Raji (cell line): ENCODE measurements around the gene NANP.

ENCODE experiments used
- POLR2A ChIP-seq: IDR thresholded peaks from 2 replicates; pipeline ENCODE4 v1.6.1; 2011; ENCODE audit warnings: low read depth, low read length, control low read depth; ENCODE audit not compliant: insufficient read depth

NANP gene, protein sequence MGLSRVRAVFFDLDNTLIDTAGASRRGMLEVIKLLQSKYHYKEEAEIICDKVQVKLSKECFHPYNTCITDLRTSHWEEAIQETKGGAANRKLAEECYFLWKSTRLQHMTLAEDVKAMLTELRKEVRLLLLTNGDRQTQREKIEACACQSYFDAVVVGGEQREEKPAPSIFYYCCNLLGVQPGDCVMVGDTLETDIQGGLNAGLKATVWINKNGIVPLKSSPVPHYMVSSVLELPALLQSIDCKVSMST

DNA sequence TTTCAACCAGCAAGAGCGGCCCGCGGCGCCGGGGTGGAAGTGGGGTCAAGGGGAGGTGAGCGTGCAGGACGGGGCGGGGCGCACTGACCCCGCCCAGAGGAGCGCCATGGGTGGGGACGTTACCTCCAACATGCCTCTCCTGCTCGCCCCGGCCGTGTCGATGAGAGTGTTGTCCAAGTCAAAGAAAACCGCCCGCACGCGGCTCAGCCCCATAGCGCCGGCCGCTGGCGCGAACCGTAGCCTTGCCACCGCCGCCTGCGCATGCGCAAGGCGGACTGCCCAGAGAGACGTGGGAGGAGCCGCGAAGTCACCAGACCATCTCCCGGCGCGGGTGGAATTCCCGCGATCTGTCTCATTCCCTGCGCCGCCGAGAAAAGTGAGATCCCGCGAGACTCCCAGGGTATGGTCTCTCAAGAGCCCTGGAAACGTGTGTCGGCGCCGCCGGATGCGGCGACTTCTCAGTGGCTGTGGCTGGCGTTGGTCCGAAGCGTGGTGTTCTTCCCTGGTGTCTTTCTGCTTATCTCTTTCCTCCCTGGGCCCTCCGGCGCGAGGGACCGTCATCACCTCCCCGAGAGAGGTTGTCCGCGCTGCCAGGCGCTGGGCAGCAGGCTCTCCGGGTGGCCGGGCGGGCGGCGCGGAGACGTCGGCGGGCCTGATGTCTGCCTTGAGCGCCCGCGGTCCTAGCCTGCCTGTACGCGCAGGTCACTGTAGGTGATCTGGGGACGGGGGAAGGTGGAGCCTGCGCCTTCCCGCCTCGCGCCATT lies at the start of gene NANP:
TSS of gene NANP (minus strand) at position 279 of the 764 bp plus-strand sequence. CDS start at position 213, 66 bp downstream.
- peak; percentile 80 for TF ChIP-seq POLR2A

DNA sequence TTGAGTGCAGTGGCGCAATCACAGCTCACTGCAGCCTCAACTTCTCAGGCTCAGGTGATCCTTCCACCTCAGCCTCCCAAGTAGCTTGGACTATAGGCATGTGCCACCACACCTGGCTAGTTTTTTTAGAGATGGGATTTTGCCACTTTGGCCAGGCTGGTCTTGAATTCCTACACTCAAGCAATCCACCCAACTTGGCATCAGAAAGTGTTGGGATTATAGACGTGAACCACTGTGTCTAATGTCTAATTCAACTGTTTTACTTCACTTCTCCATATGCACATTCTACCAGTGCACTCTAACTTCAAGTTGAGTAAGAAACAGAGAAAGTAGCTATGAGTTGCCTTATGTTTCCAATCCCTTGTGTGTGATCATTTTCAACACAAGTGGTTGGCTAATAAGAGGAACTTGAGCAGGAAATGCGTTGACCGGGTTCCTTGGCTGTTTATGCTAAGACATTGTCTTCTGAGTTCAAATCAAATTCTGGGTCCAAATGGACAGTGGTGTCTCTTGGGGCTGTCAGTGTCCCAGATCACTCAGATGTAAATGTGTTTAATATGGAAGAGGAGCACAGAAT lies 48.9 kb upstream of the NANP start:
- TF ChIP-seq POLR2A, result no peak

DNA sequence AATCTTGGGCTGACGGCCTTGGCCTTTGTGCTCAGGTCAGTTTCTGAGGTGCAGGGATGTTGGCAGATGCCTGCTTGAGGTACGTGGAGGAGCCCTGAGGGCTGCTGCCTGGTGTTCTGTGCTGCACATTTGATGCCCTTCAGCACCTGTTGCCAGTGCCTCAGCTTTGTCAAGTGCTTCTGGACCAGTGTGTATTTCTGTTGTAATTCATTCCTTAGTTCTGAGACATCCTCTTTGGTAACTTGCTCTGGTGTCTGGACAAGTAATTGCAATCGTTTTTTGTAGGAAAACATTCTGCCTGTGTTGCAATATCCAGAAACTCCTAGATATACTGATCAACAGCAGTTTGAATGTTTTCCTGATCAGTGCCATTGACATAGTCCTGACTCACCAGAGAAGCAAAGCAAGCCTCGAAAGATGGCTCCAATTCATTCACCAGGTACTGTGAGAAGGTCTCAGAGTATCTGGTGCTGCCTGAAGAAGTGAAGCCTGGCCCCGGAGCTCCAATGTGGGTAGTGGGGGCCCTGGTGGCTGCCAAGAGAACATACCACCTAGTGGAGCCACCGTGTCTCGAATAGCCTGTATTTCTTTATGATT lies 46.1 kb upstream of the NANP start:
- TF ChIP-seq POLR2A, result no peak

DNA sequence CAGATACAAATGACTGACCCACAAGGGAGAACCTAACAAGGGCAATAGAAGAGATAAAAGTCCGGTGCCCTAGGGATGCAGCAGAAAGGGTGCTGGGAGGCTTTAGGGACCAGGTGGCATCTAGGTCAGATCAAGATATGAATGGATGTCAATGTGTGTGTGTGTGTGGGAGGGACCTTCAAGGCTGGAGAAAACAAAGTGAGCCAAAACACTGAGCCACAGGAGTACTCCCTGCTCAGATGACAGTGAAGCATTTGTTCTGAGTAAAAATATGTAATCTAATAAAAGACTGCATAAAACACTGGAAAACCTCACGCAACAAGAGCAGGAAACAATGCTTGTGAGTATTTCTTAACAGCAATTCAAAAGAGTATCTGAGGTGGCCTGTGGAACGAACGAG lies 44.6 kb upstream of the NANP start:
- TF ChIP-seq POLR2A, result no peak

DNA sequence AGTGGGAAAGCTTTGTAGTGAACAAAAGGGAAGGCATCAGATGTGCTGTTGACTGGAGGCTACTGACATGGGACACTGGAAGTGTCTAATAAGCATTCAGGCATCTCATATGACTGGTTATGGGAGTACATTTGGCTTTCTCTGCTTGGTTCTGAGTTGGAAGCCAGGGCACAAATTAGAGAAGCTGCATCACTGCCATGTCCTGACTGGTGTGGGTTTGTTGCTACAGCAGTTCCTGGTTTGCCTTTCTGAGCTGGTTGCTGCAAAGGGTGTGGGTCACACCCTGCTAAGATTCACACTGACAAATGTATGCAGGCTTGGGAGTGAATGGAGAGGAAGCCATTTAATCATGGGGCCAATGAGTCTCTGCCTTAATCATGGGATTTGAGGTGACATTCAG lies 36.2 kb upstream of the NANP start:
- no peak for TF ChIP-seq POLR2A

DNA sequence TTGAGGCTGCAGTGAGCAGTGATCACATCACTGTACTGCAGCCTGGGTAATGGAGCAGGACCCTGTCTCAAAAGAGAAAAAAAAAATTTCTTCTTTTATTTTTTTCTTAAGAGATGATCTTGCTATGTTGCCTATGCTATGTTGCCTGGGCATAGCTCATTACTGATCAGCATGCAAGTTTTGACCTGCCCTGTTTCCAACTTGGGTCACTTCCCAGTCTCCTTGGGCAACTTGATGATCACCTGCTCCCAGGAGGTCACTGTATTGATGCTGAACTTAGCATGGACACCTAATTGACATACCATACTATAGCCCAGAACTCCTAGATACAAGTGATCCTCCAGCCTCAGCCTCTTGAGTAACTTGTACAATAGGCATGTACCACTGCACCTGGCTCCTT lies 30.7 kb upstream of the NANP start:
- TF ChIP-seq POLR2A, result no peak

DNA sequence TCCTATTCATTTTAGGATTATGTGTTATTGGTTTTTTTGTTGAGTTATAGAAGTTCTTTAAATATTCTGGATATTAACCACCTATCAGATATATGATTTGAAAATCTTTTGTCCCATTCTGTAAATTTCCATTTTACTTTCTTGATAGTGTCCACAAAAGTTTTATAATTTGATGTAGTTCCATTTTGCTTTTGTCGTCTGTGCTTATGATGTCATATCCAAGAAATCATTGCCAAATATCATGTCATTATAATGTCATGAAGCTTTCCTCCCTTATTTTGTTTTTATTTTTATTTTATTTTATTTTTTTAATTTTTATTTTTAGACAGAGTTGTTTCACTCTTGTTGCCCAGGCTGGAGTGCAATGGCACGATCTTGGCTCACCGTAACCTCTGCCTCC lies 21.0 kb upstream of the NANP start:
- TF ChIP-seq POLR2A, result no peak

DNA sequence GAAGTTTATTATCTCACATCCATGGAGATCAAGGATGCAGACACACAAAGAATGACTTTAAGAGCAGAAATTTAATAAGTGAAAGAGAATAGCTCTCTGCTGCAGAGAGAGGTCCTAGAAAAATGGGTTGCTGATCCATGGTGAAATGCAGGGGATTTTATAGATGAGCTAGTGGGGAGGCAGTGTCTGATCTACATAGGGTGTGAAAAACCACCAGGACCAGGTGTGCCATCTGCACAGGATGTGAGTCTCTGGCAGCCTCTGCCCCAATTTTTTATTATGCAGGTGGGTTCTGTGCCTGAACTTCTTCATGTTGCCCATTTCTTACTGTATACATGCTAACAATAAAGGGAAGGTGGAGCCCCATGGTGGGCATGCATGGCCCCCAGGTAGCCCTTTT lies 19.9 kb upstream of the NANP start:
- no peak for TF ChIP-seq POLR2A

DNA sequence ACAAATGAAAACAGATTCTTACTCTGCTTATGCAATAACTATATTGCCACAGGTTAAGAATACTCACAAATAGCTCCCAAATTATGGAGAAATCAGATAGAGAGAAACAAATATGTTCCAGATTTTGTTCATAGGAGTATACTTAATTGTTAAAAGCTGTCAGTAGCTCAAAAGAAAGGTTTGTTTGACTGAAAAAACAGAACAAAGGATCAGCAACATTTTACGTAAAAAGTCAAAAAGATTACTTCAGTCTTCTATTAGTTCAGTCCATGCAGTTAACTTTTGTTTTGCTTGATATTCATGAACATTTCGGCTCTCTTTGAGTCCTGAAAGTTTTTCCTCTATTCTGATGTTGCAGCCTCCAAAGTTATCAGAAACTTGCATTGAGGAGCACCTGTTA lies 13.4 kb upstream of the NANP start:
- no peak for TF ChIP-seq POLR2A

DNA sequence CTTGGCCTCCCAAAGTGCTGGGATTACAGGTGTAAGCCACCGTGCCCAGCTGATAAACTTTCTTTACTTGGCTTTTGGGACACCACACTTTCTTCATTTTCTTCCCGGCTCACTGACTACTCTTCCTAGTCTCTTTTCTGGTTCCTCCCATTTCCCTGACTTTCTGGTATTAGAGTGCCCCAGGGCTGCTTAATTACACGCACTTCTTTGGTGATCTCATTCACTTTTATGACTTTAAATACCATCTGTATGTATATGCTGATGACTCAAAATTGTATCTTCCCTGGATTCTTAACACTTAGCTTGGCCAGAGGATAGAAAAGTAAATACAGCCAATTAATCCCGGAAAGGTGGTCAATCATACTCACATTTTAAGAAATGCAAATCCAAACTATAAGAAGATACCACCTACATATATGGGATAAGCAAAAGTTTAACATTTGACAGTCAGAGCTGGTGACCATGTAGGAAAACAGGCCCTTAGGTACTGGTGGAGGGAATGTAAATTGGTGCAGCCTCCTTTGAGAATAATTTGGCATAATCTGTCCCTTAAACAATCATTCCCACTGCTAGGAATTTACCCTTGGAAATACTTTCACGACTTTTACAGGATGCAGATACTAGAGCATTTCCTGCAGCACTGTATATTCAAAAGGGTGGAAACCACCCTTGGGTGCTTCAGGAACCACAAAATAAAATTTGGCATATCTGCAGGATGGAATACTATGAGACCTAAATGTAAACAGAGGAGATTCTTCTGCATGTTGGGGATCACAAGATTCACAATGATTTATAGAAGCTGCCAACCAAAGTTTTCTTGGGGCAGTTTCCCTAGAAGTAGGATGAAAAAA lies 9.4 kb upstream of the NANP start:
- no peak for TF ChIP-seq POLR2A

DNA sequence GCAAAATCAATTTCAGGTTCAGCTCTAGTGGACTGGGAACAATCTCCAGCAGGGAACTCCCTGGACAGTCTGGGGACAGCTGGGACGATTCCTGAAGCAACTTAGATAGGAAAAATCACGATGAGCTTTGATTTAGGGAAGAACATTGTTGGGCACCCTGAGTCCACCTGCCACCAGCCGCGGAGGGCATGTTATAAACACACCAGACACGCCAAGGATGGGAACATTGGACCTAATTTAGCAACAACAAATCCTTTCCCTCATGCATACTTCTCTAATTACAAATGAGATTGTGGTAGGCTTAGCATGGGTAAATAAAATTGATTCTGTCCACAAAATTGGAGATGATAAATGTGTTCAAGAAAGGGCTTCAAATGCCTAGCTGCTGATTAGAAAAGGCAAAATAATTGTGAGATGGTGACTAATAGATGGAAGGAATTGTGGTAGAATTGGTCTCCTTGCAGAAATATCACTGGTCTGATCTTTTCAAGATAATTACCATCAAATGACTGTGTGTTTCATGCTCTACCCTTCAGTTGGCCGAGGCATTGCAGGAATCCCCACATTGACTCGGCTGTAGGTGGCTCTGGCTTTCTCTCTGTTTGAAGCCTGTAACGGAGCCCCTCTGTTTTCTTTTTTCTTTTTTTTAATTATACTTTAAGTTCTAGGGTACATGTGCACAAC lies 6.1 kb upstream of the NANP start:
- TF ChIP-seq POLR2A, result no peak

DNA sequence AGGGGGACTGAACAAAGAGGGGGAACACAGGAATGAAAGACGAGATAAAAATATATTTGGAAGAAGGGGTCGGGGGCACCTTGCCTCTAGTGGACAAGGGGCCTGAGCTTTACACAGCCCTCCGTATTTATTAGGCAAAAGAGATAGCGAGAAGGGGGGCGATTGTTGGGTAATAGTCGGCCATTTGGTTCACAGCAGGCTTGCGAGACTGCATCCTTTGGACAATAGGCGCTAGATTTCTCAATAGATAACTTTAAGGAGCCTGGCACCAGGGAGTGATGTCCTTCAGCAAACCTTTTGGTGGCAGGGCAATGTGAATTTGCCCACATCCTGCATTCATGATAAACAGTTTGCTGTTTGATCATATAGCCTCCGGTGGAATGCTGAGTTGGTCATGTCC lies 3.0 kb upstream of the NANP start:
- TF ChIP-seq POLR2A, result no peak

DNA sequence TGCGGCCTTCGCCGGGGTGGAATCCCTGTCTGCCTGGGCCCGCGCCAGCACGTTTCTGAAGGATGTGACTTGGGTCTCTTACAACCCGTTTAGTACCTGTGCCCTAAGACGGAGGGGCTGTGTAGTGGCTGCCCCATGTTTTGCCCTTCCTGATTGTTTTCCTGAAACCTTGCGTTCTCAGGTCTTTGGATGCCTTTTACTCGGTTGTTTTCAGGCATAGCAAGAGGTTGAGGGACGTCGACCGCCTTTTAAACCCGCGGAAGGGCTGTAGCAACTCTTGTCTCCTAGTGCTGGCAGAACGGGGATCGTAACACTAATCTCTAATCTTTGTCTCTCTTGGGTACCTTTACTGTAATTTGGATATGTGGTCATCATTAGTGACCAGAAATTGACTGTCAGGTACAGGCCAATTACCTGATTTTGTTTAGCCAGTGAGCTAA lies 706 bp upstream of the NANP start:
- TF ChIP-seq POLR2A, result no peak

DNA sequence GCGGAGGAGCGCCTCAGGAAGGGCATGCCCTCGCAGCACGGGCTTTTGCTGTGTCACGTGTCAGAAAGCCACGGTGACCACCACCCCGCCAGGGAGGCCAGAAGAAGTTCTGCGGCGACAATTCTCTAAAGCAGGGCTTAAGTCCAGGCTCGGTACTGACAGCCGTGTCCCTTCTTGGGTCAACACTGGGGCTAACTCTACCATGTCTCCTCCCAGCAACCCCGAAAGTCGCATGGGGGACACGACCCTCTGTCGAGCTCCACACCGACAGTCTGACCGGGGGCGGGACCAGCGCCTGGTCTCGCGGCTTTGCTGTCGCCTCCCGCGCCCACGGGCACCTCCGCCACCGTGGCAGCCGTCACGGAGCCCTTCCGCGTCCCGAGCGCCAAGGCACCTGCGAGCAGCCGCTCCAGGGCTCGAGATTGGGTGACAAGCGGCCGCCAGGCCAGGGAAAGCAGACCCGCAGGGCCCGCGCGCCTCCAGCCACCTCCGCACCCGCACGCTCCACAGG lies 534 bp downstream of the NANP start:
- no peak for TF ChIP-seq POLR2A
